Stimulated activated CD8-positive, alpha-beta memory T cell treated with anti-CD3 and anti-CD28 coated beads, Interleukin-4, amount 100 ng/mL, for 4 hours (primary cell): Measurements from ENCODE around the gene MEG3.
"Not testable (repeated sequence)": the region's sequence is repeated elsewhere in the genome, so short reads cannot be mapped to it uniquely, and the experiment has no call there.

Experiments
- DNase-seq, 2 donors: peaks; one replicate each; pipeline ENCODE4 v3.0.0-alpha.2; 2020; ENCODE audit warnings: low read depth in 2 of 2, low spot score in 1 of 2

MEG3 gene

GRCh38 chr14:100788942-100789341 is 37.0 kb upstream of the MEG3 start:
- DNase-seq, result no peak

- no peak for DNase-seq
These were observed 36.2 kb upstream of the MEG3 start for GRCh38 chr14:100789460-100790417.

GRCh38 chr14:100790502-100791347 is 35.2 kb upstream of the MEG3 start:
- DNase-seq, result no peak

GRCh38 chr14:100791348-100791735 is 34.6 kb upstream of the MEG3 start:
- DNase-seq, result no peak

GRCh38 chr14:100791995-100792394 is 33.9 kb upstream of the MEG3 start:
- no peak for DNase-seq

- DNase-seq, result no peak
These were observed 29.0 kb upstream of the MEG3 start for GRCh38 chr14:100796946-100797345.

GRCh38 chr14:100800041-100800440 is 25.9 kb upstream of the MEG3 start:
- DNase-seq, result no peak

- not testable (repeated sequence) for DNase-seq
These were observed 24.5 kb upstream of the MEG3 start for GRCh38 chr14:100801433-100801832.

- DNase-seq, result no peak
These were observed 23.7 kb upstream of the MEG3 start for GRCh38 chr14:100802179-100802578.

- no peak for DNase-seq
These were observed 23.2 kb upstream of the MEG3 start for GRCh38 chr14:100802766-100803165.

GRCh38 chr14:100803226-100803625 is 22.7 kb upstream of the MEG3 start:
- DNase-seq, result no peak

- DNase-seq, result no peak
These were observed 22.2 kb upstream of the MEG3 start for GRCh38 chr14:100803676-100804075.

- no peak for DNase-seq
These were observed 21.8 kb upstream of the MEG3 start for GRCh38 chr14:100804138-100804537.

- DNase-seq, result no peak
These were observed 21.2 kb upstream of the MEG3 start for GRCh38 chr14:100804558-100805309.

- no peak for DNase-seq
These were observed 19.5 kb upstream of the MEG3 start for GRCh38 chr14:100806386-100806785.

- DNase-seq, result no peak
These were observed 18.4 kb upstream of the MEG3 start for GRCh38 chr14:100807496-100807895.

- no peak for DNase-seq
These were observed 17.8 kb upstream of the MEG3 start for GRCh38 chr14:100807979-100808734.

- no peak for DNase-seq
These were observed 15.5 kb upstream of the MEG3 start for GRCh38 chr14:100810435-100810834.

- no peak for DNase-seq
These were observed 15.0 kb upstream of the MEG3 start for GRCh38 chr14:100810861-100811461.

GRCh38 chr14:100813291-100813690 is 12.6 kb upstream of the MEG3 start:
- DNase-seq, result no peak
